Keratinocyte (primary cell): ENCODE results near the gene ERF.

ENCODE experiments used
- EZH2 ChIP-seq: IDR thresholded peaks from one replicate; pipeline ENCODE4 v1.6.1; 2012; ENCODE audit warnings: inconsistent platforms, mild to moderate bottlenecking, low read length, moderate library complexity
- TF ChIP-seq, protein P1 (sequence below), 3 experiments: IDR thresholded peaks in 1 of 3; conservative IDR thresholded peaks in 1 of 3; optimal IDR thresholded peaks in 1 of 3; 2 replicates in 2 of 3; 3 replicates in 1 of 3; pipeline versions ENCODE3 to v1.5.1; 2011; ENCODE audit warnings: low read length in 3 of 3, mild to moderate bottlenecking in 3 of 3, moderate library complexity in 2 of 3, control low read depth in 1 of 3, inconsistent platforms in 1 of 3; ENCODE audit not compliant: insufficient read depth in 2 of 3; ENCODE audit errors: extremely low read depth in 1 of 3

DNA sequence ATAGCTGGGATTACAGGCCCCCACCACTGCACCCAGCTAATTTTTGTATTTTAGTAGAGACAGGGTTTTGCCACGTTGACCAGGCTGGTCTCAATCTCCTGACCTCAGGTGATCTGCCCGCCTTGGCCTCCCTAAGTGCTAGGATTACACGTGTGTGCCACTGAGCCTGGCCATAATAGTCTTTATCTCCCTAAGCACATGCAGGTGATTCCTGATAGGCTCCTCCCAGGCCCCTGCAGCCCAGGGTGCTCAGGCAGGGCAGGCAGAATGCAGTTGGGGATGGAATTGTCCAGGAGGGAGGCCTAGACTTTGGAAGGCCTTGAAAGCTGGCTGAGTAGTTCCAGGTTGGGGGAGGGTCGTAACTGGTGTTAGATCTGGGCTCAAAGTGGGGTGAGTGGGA is 26.3 kb downstream of the ERF start:
- TF ChIP-seq, protein P1, sequence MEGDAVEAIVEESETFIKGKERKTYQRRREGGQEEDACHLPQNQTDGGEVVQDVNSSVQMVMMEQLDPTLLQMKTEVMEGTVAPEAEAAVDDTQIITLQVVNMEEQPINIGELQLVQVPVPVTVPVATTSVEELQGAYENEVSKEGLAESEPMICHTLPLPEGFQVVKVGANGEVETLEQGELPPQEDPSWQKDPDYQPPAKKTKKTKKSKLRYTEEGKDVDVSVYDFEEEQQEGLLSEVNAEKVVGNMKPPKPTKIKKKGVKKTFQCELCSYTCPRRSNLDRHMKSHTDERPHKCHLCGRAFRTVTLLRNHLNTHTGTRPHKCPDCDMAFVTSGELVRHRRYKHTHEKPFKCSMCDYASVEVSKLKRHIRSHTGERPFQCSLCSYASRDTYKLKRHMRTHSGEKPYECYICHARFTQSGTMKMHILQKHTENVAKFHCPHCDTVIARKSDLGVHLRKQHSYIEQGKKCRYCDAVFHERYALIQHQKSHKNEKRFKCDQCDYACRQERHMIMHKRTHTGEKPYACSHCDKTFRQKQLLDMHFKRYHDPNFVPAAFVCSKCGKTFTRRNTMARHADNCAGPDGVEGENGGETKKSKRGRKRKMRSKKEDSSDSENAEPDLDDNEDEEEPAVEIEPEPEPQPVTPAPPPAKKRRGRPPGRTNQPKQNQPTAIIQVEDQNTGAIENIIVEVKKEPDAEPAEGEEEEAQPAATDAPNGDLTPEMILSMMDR (optimal IDR thresholded peaks at IDR 0.05 in 1 of 3, IDR thresholded peaks at IDR 0.05 in 1 of 3, conservative IDR thresholded peaks at IDR 0.05 in 1 of 3; ENCODE audit: extremely low read depth in 1 of 3, insufficient read depth in 2 of 3, low read length in 3 of 3) = no peak
- no peak for TF ChIP-seq EZH2
